ENCODE results near the gene DPP6.

DNA sequence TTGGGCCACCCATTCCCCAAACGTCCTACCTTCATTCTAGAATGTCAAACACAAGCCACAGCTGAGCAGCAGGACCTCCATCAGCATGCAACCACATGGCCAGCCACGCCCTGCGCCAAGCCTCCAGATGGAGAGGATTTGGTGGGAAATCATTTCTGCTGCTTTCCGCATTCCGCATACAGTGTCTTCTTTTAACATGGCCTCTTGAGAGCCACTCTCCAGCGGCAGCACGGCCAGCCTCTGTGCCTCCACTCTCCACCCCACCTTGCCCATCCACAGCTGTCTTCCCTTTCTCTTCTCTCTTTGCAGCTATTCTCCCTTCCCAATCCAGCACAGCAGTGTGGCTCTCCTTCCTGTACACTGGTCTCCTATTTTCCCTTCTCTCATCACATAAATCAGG, 561.6 kb downstream of the DPP6 start:
- no peak for TF ChIP-seq POLR2A (IDR thresholded peaks at IDR 0.05)
- TF ChIP-seq, protein P1, sequence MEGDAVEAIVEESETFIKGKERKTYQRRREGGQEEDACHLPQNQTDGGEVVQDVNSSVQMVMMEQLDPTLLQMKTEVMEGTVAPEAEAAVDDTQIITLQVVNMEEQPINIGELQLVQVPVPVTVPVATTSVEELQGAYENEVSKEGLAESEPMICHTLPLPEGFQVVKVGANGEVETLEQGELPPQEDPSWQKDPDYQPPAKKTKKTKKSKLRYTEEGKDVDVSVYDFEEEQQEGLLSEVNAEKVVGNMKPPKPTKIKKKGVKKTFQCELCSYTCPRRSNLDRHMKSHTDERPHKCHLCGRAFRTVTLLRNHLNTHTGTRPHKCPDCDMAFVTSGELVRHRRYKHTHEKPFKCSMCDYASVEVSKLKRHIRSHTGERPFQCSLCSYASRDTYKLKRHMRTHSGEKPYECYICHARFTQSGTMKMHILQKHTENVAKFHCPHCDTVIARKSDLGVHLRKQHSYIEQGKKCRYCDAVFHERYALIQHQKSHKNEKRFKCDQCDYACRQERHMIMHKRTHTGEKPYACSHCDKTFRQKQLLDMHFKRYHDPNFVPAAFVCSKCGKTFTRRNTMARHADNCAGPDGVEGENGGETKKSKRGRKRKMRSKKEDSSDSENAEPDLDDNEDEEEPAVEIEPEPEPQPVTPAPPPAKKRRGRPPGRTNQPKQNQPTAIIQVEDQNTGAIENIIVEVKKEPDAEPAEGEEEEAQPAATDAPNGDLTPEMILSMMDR (IDR thresholded peaks at IDR 0.05): no peak

Data from Peyer's patch (tissue), 4 donors.